Stimulated activated memory B cell treated with anti-CD40 and anti-IgM and Interleukin-4, amounts not matched to agents 10 μg/mL and 1 μg/mL and 100 μg/mL, for 72 hours (primary cell): ENCODE measurements around the gene DHX34.

Experiments
- ATAC-seq: fragments of 150-1000 bp; cut with Tn5 transposase; 2 replicates; pipeline ENCODE4 v1.10.0; 2021
- H3K27ac Mint-ChIP-seq: one replicate; pipeline ENCODE4 v1.8.0; 2022; ENCODE audit warnings: mild to moderate bottlenecking, mixed read lengths
- H3K27me3 Mint-ChIP-seq: one replicate; pipeline ENCODE4 v1.8.0; 2022; ENCODE audit warnings: mixed read lengths
- H3K36me3 Mint-ChIP-seq: one replicate; pipeline ENCODE4 v1.8.0; 2022; ENCODE audit warnings: mixed read lengths
- H3K4me1 Mint-ChIP-seq: one replicate; pipeline ENCODE4 v1.8.0; 2022; ENCODE audit warnings: mixed read lengths
- H3K4me3 Mint-ChIP-seq: one replicate; pipeline ENCODE4 v1.8.0; 2022; ENCODE audit warnings: mild to moderate bottlenecking, moderate library complexity, mixed read lengths
- H3K9me3 Mint-ChIP-seq: one replicate; pipeline ENCODE4 v1.8.0; 2022; ENCODE audit warnings: mixed read lengths

The DHX34 gene

DNA sequence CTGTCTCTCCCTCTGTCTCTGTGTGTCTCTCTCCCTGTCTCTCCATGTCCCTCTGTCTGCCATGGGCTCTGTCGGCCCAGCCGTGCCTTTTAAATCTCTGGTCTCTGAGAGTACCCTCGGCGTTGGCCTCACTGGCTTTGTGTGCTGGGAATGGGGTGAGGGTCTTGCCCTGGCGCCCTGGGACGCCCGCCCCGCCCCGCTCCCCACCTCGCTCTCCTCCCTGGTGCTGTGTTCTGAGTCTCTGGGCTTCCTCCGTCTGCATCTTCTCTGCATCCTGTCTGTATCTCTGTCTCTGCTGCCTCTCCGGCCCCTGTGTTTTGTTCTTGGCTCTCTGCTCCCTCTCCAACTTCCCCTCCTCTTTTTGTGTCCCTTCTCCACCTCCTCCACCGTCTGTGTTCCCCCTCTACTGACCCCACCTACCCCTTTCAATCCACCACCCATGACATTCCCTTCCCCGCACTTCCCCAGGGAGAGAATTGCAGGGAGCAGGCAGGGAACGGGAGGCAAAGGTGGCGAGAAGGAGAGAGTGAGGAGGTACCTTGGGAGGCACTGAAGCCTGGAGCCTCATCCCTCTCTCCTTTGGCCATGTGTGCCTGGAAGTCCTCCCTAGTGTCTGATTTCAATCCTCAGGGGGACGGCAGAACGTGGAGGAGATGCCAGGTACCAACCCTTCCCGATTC lies 74.2 kb downstream of the DHX34 start:
- no peaks in the 10 kb centered on the region for H3K9me3 Mint-ChIP-seq
- peaks cover 62% of the 10 kb centered on the region for H3K27me3 Mint-ChIP-seq
- no peak for ATAC-seq
- H3K4me1 Mint-ChIP-seq, result peaks cover 37% of the 10 kb centered on the region
- H3K4me3 Mint-ChIP-seq, result no peak overlapping the region
- peaks cover 11% of the 10 kb centered on the region for H3K36me3 Mint-ChIP-seq
- H3K27ac Mint-ChIP-seq, result no peak overlapping the region

DNA sequence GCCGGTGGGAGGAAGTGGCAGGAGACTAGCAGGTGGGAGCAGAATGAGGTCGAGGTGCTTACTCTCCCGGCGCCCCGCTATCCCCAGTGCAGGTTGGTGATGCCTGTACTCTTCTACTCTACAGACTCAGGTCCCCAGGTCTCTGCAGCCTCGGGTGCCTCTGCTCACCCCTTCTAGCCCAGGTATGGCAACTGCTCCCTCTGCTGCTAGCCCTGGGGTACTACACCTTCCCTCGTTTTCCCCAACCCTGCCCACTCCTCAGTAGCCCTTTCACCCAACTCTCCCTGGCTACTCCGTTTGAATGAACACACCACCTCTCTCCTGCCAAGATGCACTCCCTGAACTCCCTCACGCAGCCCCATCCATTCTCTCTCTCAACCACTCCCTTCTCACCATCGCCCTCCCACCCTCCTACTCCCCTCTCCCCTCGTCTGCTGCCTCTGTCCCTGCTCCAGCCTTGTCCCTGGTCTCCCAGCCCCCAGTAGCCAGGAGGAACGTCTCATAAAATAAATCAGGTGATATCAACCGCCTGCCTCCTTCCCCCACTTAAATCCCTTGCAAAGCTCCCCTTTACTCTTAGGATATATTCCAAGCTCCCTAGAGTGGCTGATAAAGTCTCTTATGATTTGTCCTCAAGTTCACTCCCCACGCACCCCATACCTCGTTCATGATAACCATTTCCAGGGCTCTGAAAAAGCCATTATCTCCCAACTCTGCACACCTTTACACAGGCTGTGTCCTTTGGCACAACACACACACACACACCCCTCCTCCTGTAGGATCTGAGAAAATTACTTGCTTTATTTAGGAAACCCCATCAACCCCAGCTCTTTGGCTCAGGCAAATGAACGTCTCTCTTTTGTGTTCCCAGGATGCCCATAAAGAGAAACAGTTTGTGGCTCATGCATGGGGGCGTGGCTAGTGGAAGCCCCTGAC lies 78.4 kb downstream of the DHX34 start:
- peaks cover 18% of the 10 kb centered on the region for H3K4me1 Mint-ChIP-seq
- H3K9me3 Mint-ChIP-seq, result no peaks in the 10 kb centered on the region
- peaks cover 58% of the 10 kb centered on the region for H3K27me3 Mint-ChIP-seq
- no peak overlapping the region for H3K4me3 Mint-ChIP-seq
- ATAC-seq, result peak; percentile 73
- no peak overlapping the region for H3K27ac Mint-ChIP-seq
- peaks cover 10% of the 10 kb centered on the region for H3K36me3 Mint-ChIP-seq

DNA sequence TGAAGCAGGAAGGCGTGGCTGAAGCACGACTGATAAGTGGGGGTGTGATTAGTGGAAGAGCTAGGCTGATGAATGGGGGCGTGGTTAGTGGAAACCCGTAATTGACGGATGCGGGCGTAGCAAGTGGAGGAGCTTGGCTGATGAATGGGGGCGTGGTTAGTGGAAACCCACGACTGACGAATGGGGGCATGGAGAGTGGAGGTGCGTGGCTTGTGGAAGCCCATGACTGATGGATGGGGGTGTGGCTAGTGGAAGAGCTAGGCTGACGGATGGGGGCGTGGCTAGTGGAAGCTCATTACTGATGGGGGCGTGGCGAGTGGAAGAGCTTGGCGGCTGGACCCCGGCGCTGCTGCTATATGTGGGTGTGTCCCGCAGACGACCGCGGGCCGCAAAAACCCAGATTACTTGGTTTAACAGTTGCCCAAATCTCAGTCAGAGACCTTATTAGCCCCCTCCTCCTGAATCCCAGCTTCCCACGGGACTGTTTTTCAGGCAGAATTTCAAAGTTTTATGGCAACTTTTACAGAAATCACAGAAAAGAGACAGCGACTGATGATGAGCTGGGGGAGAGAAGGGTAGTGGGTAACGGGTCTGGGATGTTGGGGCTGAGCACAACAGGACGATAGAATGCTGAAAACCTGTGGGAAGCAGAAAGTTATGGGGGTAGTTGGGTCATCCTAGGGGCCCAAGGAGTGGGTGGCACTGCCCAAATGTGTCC lies 79.2 kb downstream of the DHX34 start:
- Mint-ChIP-seq H3K27ac (no peak overlapping the region), H3K4me3 (no peak overlapping the region), H3K4me1 (peaks cover 10% of the 10 kb centered on the region), H3K9me3 (no peaks in the 10 kb centered on the region), H3K36me3 (peaks cover 4% of the 10 kb centered on the region), H3K27me3 (peaks cover 58% of the 10 kb centered on the region)
- peak; percentile 39 for ATAC-seq

DNA sequence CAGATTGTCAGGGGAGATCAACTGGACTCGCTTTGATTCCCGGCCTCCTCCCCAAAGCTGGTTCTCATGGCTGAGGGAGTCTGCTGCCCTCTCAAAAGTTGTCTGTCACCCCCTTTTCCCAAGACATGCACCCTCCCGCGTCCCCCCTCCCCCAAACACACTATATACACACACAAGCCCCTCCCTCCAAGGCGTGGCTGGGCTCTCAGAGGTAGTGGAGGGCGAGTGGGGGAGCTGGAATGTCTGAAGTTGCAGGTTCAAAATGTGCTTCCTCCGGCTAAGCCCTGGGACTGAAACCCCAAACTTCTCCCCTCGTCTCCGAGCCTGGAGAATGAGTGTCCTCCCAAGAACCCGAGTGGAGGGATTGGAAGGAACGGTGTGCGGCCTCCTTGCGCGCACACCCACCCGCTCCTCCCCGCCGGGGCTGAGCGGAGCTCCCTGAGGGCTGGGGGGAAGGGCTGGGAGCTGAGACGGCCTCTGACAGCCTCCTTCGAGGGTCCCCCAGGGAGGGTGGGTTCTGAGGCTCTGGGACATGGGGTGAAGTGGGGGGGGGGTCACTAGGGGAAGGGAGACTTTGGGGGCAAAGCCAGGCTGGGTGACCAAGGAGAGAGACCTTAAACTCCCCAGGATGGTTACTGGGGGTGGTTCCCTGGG lies 80.2 kb downstream of the DHX34 start:
- Mint-ChIP-seq H3K4me3 (no peak overlapping the region), H3K4me1 (peaks cover 9% of the 10 kb centered on the region), H3K27ac (no peak overlapping the region), H3K36me3 (peaks cover 4% of the 10 kb centered on the region), H3K9me3 (no peaks in the 10 kb centered on the region), H3K27me3 (peaks cover 58% of the 10 kb centered on the region)
- no peak for ATAC-seq

DNA sequence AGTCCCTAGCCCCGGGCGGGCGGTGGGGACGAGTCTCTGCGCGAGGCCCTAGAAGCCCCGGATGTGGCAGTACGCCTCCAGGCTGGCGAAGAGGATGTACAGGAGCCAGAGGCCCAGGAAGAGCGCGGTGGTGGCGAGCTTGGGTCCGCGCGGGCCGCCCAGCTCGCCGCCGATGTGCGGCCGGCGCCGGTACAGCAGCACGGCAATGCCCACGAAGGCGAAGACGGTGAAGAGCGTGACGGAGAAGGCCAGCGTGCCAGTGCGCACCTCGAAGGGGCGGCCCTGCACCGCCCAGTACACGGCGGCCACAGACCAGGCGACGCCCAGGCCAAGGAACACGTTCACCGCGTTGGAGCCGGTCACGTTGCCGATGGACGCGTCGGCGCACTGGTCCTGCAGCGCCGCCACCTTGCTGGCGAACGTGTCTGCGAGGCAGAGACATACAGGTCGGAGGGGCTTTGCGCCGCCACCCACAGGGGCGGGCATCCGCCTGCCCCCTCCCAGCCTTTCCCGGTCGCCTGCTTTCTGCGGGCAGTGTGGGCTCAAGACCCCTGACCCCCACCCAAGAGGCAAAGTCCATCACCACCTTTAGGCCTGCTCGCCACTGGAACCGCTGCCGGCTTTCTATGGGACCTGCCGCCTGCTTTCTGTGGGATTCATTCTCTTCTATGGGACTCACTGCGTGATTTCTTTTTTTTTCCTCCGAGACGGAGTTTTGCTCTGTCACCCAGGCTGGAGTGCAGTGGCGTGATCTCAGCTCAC lies 81.1 kb downstream of the DHX34 start:
- no peak for ATAC-seq
- H3K4me3 Mint-ChIP-seq, result peak overlapping the region; percentile 6
- H3K36me3 Mint-ChIP-seq, result peaks cover 4% of the 10 kb centered on the region
- no peaks in the 10 kb centered on the region for H3K9me3 Mint-ChIP-seq
- no peak overlapping the region for H3K27ac Mint-ChIP-seq
- H3K4me1 Mint-ChIP-seq, result peaks cover 12% of the 10 kb centered on the region
- H3K27me3 Mint-ChIP-seq, result peaks cover 60% of the 10 kb centered on the region

DNA sequence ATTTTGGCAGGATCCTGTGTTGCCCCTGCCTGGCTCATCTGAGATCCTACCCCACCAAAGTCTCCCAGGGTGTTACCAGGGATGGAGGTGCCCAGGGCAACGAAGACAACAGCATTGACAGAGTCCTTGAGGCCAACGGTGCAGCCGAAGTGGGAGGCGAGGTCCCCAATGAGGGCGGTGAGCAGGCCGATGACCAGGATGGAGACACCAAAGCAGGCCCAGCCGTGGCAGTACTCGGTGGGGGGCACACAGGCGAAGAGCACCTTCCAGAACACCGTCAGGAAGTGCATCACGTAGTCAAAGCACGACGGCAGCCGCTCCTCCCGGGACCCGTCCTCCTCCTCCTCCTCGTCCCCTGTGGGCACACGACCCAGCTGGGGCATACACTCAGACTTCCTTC lies 83.0 kb downstream of the DHX34 start:
- Mint-ChIP-seq H3K36me3 (peaks cover 4% of the 10 kb centered on the region), H3K27ac (no peak overlapping the region), H3K27me3 (peaks cover 79% of the 10 kb centered on the region), H3K9me3 (no peaks in the 10 kb centered on the region), H3K4me3 (no peak overlapping the region), H3K4me1 (peaks cover 31% of the 10 kb centered on the region)
- no peak for ATAC-seq
